PC-9 (cell line): ENCODE results near the gene MAML3. TPM values are rescaled to one million over a fixed set of nuclear protein-coding genes. Genes with fewer than 3 reads are reported as not detected.

Source experiments
- BruUV-seq: library from RNA; stranded (reverse); fragments of 400-500 nt; replicated peaks from 2 replicates; lab custom pipeline; 2021; lab: Mats Ljungman, UMichigan
- CTCF ChIA-PET: fragments of 300-600 bp; sonication (Branson Sonifier 250); formaldehyde crosslinking; loops from one replicate; lab custom pipeline; 2022; ENCODE audit warnings: antibody characterized with exemption; lab: Charles Lee
- POLR2A ChIA-PET: fragments of 300-600 bp; sonication (Branson Sonifier 250); formaldehyde crosslinking; loops from one replicate; lab custom pipeline; 2022; ENCODE audit warnings: antibody characterized with exemption; ENCODE audit not compliant: unreplicated experiment; lab: Charles Lee
- DNase-seq, 2 experiments: peaks; one replicate each; pipeline versions ENCODE4 v3.0.0 to v3.0.0-alpha.2; 2015 to 2022; ENCODE audit warnings: mixed read lengths in 1 of 2
- H2AFZ ChIP-seq: fragments of 200-600 bp; sonication (generic); 2 replicates; pipeline ENCODE4 v1.8.1; 2017; ENCODE audit warnings: antibody characterized with exemption
- H3F3A ChIP-seq: fragments of 200-600 bp; sonication (generic); 2 replicates; pipeline ENCODE4 v1.8.1; 2017; ENCODE audit warnings: antibody characterized with exemption, mild to moderate bottlenecking, low read depth; ENCODE audit not compliant: insufficient read depth
- H3K27ac ChIP-seq: fragments of 200-600 bp; sonication (generic); 2 replicates; pipeline ENCODE4 v1.6.1; 2016; ENCODE audit warnings: mixed run types
- H3K27me3 ChIP-seq: fragments of 200-600 bp; sonication (generic); 2 replicates; pipeline ENCODE4 v1.6.1; 2016; ENCODE audit warnings: low read depth, mixed run types; ENCODE audit not compliant: insufficient read depth
- H3K36me3 ChIP-seq: fragments of 200-600 bp; sonication (generic); 2 replicates; pipeline ENCODE4 v1.6.1; 2016; ENCODE audit warnings: low read depth, mixed run types
- H3K4me1 ChIP-seq: fragments of 200-600 bp; sonication (generic); replicated peaks from 2 replicates; pipeline ENCODE4 v1.6.1; 2016; ENCODE audit warnings: mixed run types; ENCODE audit not compliant: insufficient read depth
- H3K4me2 ChIP-seq: fragments of 200-600 bp; sonication (generic); 2 replicates; pipeline ENCODE4 v1.6.1; 2017; ENCODE audit warnings: mixed run types
- H3K4me3 ChIP-seq: fragments of 200-600 bp; sonication (generic); 2 replicates; pipeline ENCODE4 v1.6.1; 2016; ENCODE audit warnings: mixed run types
- H3K79me2 ChIP-seq: fragments of 200-600 bp; sonication (generic); 2 replicates; pipeline ENCODE4 v1.6.1; 2017; ENCODE audit warnings: low read depth, mixed run types
- H3K9me2 ChIP-seq: fragments of 200-600 bp; sonication (generic); 2 replicates; pipeline ENCODE4 v1.8.1; 2017; ENCODE audit warnings: mild to moderate bottlenecking; ENCODE audit not compliant: insufficient read depth
- H3K9me3 ChIP-seq: fragments of 200-600 bp; sonication (generic); 2 replicates; pipeline ENCODE4 v1.8.1; 2016; ENCODE audit warnings: low read depth; ENCODE audit not compliant: insufficient read depth
- H4K20me1 ChIP-seq: fragments of 200-600 bp; sonication (generic); 2 replicates; pipeline ENCODE4 v1.8.1; 2017; ENCODE audit not compliant: insufficient read depth
- CTCF ChIP-seq: fragments of 200-600 bp; sonication (generic); conservative IDR thresholded peaks from 2 replicates; pipeline ENCODE4 v1.6.1; 2017; ENCODE audit warnings: mixed run types, antibody characterized with exemption, mild to moderate bottlenecking, moderate library complexity
- EZH2 ChIP-seq: fragments of 200-600 bp; sonication (generic); IDR thresholded peaks from 2 replicates; pipeline ENCODE4 v1.8.0; 2017; ENCODE audit warnings: antibody characterized with exemption, low read depth
- intact Hi-C: fragments of 100-400 bp; cut with micrococcal nuclease; formaldehyde crosslinking; loops from one replicate; pipeline ENCODE4 v1.10.0; 2022; ENCODE audit not compliant: unreplicated experiment
- total RNA-seq: library from RNA; stranded (reverse); gene quantifications from 2 replicates; pipeline ENCODE4 v1.2.3, GENCODE V29; 2021

Gene MAML3
- total RNA-seq, 1 experiment from 2014 or later: 15.2 TPM

GRCh38 chr4:139668036-139668435 lies 485.9 kb downstream of the MAML3 start:
- no peaks in the 10 kb centered on the region for H3K9me2 ChIP-seq
- H3K27ac ChIP-seq: no peak overlapping the region
- no peak overlapping the region for H2AFZ ChIP-seq
- H3K4me1 ChIP-seq: peaks cover 22% of the 10 kb centered on the region
- H4K20me1 ChIP-seq: no peaks in the 10 kb centered on the region
- peaks cover 48% of the 10 kb centered on the region for H3K79me2 ChIP-seq
- TF ChIP-seq CTCF (no peak), EZH2 (no peak)
- no peaks in the 10 kb centered on the region for H3K27me3 ChIP-seq
- no peaks in the 10 kb centered on the region for H3K9me3 ChIP-seq
- BruUV-seq: no TSS peak
- no peak for DNase-seq
- H3K4me2 ChIP-seq: peak overlapping the region; percentile 87; the same call in 1 of the 2 replicates
- no peak overlapping the region for H3K4me3 ChIP-seq
- H3K36me3 ChIP-seq: no peaks in the 10 kb centered on the region
- CTCF ChIA-PET: no interaction called here
- intact Hi-C loops: no loop called here
- H3F3A ChIP-seq: peaks cover 24% of the 10 kb centered on the region
- POLR2A ChIA-PET: no interaction called here

Other genes starting within 250 kb of the MAML3 start
- 41.7 and 53.0 TPM in 2 replicates for gene SCOC, start 219.5 kb upstream of the MAML3 start, total RNA-seq